Measurements from ENCODE around the gene XIST. TPM values are rescaled to one million over a fixed set of nuclear protein-coding genes. Genes with fewer than 3 reads are reported as not detected.
"Not testable (repeated sequence)": the region's sequence is repeated elsewhere in the genome, so short reads cannot be mapped to it uniquely, and the experiment has no call there.

XIST gene
- total RNA-seq, 4 donors from 2014 or later: 0.73 to 22.6 (median 20.0) TPM; not detected in 1

DNA sequence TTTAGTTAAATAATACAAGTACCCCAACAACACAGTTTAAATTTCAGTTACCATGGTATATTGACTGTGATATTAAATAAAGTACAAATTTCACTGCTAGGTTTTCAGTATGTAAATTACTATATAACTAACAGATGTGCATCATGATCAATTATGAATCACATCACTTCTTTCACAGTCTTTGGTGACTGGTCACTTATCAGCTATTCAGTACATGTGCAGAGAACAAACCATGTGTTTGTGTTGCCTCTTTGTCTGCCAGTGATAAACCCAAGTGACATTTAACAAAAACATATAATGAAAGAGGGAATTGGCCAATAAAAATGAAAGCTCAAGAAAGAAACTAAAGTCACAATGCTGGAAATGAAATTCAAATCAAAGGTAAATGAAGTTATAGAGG lies 40.3 kb downstream of the XIST start:
- in situ Hi-C loops (cut with MboI; ENCODE audit: low sequenced_read_pairs in 4 of 4): no loop called here
- H3K27me3 ChIP-seq: no peaks in the 10 kb centered on the region
- no peaks in the 10 kb centered on the region for H3K36me3 ChIP-seq
- no peaks in the 10 kb centered on the region for H3K4me1 ChIP-seq
- no peak overlapping the region for H3K27ac ChIP-seq
- H3K4me3 ChIP-seq: no peak overlapping the region
- H3K9me3 ChIP-seq: no peaks in the 10 kb centered on the region
- no peak for TF ChIP-seq POLR2A (IDR thresholded peaks at IDR 0.05)
- DNase-seq (no peak), ATAC-seq (no peak)
- intact Hi-C loops (cut with DNase I; ENCODE audit: low total_unique reads): no loop called here

DNA sequence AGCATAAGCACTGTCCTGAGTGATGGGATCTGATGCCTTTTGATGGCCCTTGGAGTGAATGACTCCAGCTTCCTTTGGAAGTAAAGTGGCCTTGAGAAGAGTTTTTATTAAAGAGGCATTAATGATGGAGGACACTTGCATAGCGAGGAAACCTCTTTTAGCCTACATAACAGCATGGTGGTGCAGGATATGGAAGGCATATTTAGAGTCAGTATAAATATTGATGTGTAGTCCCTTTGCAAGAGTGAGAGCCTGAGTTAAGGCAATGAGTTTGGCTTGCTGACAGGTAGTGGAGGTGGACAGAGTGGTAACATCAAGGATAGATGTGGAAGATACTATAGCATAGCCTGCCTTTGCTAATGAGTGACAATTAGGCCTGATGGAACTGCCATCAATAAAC lies 48.4 kb downstream of the XIST start:
- ATAC-seq; intact Hi-C loops (cut with DNase I; ENCODE audit: low total_unique reads); in situ Hi-C loops (cut with MboI; ENCODE audit: low sequenced_read_pairs in 4 of 4); H3K4me3 ChIP-seq; H3K36me3 ChIP-seq; H3K27ac ChIP-seq; H3K27me3 ChIP-seq; DNase-seq; H3K4me1 ChIP-seq; H3K9me3 ChIP-seq: not testable (repeated sequence)

DNA sequence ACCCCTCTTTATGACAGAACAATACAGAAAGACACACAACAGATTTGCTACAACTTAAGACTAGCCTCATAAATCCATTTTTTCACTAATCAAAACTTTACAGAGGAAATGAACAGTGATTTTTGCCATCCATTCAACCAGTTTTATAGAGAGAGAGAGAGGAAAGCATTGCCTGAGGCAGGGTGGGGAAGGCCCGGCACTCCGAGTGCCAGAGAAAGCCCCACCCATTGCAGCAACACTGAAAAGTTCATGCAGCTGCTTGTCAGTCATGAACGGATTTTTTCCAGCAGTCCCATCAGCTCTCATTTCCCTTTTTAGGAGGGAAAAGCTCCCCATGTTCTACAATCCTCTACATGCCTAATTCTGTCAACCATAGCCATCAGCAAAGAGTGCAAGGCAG lies 52.6 kb downstream of the XIST start:
- no peaks in the 10 kb centered on the region for H3K36me3 ChIP-seq
- H3K27ac ChIP-seq: no peak overlapping the region
- in situ Hi-C loops (cut with MboI; ENCODE audit: low sequenced_read_pairs in 4 of 4): no loop called here
- no peaks in the 10 kb centered on the region for H3K9me3 ChIP-seq
- TF ChIP-seq POLR2A (IDR thresholded peaks at IDR 0.05): no peak
- TF ChIP-seq, protein P1, sequence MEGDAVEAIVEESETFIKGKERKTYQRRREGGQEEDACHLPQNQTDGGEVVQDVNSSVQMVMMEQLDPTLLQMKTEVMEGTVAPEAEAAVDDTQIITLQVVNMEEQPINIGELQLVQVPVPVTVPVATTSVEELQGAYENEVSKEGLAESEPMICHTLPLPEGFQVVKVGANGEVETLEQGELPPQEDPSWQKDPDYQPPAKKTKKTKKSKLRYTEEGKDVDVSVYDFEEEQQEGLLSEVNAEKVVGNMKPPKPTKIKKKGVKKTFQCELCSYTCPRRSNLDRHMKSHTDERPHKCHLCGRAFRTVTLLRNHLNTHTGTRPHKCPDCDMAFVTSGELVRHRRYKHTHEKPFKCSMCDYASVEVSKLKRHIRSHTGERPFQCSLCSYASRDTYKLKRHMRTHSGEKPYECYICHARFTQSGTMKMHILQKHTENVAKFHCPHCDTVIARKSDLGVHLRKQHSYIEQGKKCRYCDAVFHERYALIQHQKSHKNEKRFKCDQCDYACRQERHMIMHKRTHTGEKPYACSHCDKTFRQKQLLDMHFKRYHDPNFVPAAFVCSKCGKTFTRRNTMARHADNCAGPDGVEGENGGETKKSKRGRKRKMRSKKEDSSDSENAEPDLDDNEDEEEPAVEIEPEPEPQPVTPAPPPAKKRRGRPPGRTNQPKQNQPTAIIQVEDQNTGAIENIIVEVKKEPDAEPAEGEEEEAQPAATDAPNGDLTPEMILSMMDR (IDR thresholded peaks at IDR 0.05 in 4 of 5, conservative IDR thresholded peaks at IDR 0.05 in 1 of 5): no peak
- no peaks in the 10 kb centered on the region for H3K4me1 ChIP-seq
- intact Hi-C loops (cut with DNase I; ENCODE audit: low total_unique reads): no loop called here
- no peak for ATAC-seq
- peaks cover 0 to 5% (median 0%) of the 10 kb centered on the region in 3 donors for H3K27me3 ChIP-seq
- H3K4me3 ChIP-seq: no peak overlapping the region
- no peak for DNase-seq

DNA sequence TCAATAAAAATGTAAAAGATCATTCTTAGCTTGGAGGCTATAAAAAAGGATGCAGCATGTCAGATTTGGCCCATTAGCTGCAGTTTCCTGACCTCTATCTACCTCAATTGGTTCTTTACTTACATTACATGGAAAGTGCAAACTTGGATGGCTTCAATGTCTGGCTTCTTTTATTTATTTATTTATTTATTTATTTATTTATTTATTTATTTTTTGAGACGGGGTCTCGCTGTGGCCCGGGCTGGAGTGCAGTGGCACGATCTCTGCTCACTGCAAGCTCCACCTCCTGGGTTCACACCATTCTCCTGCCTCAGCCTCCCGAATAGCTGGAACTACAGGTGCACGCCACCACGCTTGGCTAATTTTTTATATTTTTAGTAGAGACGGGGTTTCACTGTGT lies 60.0 kb downstream of the XIST start:
- in situ Hi-C loops (cut with MboI; ENCODE audit: low sequenced_read_pairs in 4 of 4); DNase-seq; H3K4me3 ChIP-seq: not testable (repeated sequence)

DNA sequence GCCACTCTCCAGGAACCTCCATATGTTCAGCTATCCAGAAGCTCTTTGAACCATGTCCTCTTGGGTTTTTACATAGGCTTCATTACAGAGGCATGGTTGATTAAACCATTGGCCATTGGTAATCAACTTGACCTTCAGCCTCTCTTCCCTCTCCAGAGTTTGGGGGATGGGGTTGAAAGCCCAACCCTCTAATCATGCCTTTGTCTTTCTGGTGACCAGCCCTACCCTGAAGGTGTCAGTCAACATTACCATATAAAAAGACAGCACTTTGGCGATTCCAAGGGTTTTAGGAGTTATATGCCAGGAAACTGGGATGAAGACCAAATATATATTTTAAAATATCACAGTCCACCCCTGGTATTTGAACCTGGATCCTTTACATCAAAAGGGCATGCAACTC lies 67.0 kb downstream of the XIST start:
- ATAC-seq: no peak
- H3K4me3 ChIP-seq: no peak overlapping the region
- no peak overlapping the region for H3K27ac ChIP-seq
- no peaks in the 10 kb centered on the region for H3K4me1 ChIP-seq
- in situ Hi-C loops (cut with MboI; ENCODE audit: low sequenced_read_pairs in 4 of 4) (no loop called here), intact Hi-C loops (cut with DNase I; ENCODE audit: low total_unique reads) (no loop called here)
- TF ChIP-seq POLR2A (IDR thresholded peaks at IDR 0.05): no peak
- TF ChIP-seq, protein P1 (IDR thresholded peaks at IDR 0.05 in 4 of 5, conservative IDR thresholded peaks at IDR 0.05 in 1 of 5): no peak
- no peaks in the 10 kb centered on the region for H3K36me3 ChIP-seq
- no peaks in the 10 kb centered on the region for H3K9me3 ChIP-seq
- H3K27me3 ChIP-seq: peaks cover 0 to 5% (median 0%) of the 10 kb centered on the region in 3 donors
- no peak for DNase-seq

More for the DNA sequence above, 60.0 kb downstream of the XIST start:
- H3K9me3 ChIP-seq; intact Hi-C loops (cut with DNase I; ENCODE audit: low total_unique reads); H3K27me3 ChIP-seq; H3K27ac ChIP-seq; H3K4me1 ChIP-seq; ATAC-seq; H3K36me3 ChIP-seq: not testable (repeated sequence)

All from gastrocnemius medialis (tissue), 4 donors.